HepG2 (cell line): ENCODE measurements around the gene TUBGCP6. TPM values are rescaled to one million over a fixed set of nuclear protein-coding genes. Genes with fewer than 3 reads are reported as not detected.

ENCODE experiments used
- ATAC-seq: fragments of 200-7000 bp; cut with Tn5 transposase; 3 replicates; pipeline ENCODE4 v1.9.1; 2020; ENCODE audit warnings: mild to moderate bottlenecking, moderate library complexity
- BruUV-seq: library from RNA; stranded (reverse); fragments of 400-500 nt; replicated peaks from 2 replicates; lab custom pipeline; 2021; lab: Mats Ljungman, UMichigan
- CTCF ChIA-PET: fragments of 300-600 bp; formaldehyde crosslinking; extraction: SDS; loops from one replicate; lab custom pipeline; 2021; ENCODE audit warnings: low total read pairs, inconsistent platforms, low intra/inter-chr PET ratio; lab: Yijun Ruan, JAX
- POLR2A ChIA-PET: fragments of 350-600 bp; sonication (Branson Sonifier 250); formaldehyde crosslinking; loops from one replicate; lab custom pipeline; 2020; ENCODE audit warnings: antibody characterized with exemption, inconsistent platforms; lab: Yijun Ruan, JAX
- DNase-seq: peaks from one replicate; pipeline ENCODE4 v3.0.0-alpha.2; 2015; ENCODE audit warnings: low spot score
- FAIRE-seq: peaks from 3 replicates; lab custom pipeline; 2011; peaks lifted over from hg19 to GRCh38; lab: Jason Lieb, UNC
- H2AFZ ChIP-seq: one replicate; pipeline ENCODE4 v1.6.1; 2011; ENCODE audit warnings: low read length, inconsistent platforms
- H3K27ac ChIP-seq: fragments of 300-600 bp; 3 replicates; pipeline ENCODE4 v1.8.0; 2011; ENCODE audit warnings: mixed run types, mild to moderate bottlenecking, mixed read lengths, low read length, inconsistent platforms; ENCODE audit not compliant: insufficient read depth; ENCODE audit errors: extremely low read length
- H3K27me3 ChIP-seq, 2 experiments: fragments of 200-600 bp in 1 of 2; 2 replicates in 1 of 2; 3 replicates in 1 of 2; pipeline versions ENCODE4 v1.6.0 to v1.8.0; 2011; ENCODE audit warnings: low read length in 2 of 2, mild to moderate bottlenecking in 2 of 2, moderate library complexity in 2 of 2, inconsistent platforms in 1 of 2; ENCODE audit not compliant: insufficient read depth in 2 of 2, control insufficient read depth in 1 of 2
- H3K36me3 ChIP-seq, 2 experiments: fragments of 200-600 bp in 1 of 2; replicated peaks in 1 of 2; 2 replicates in 1 of 2; 3 replicates in 1 of 2; pipeline versions ENCODE4 v1.5.1 to v1.8.0; 2011; ENCODE audit warnings: low read length in 2 of 2, inconsistent platforms in 1 of 2; ENCODE audit not compliant: insufficient read depth in 2 of 2, control insufficient read depth in 1 of 2
- H3K4me1 ChIP-seq: 2 replicates; pipeline ENCODE4 v1.5.1; 2012; ENCODE audit warnings: low read length, inconsistent platforms; ENCODE audit not compliant: insufficient read depth
- H3K4me2 ChIP-seq: 2 replicates; pipeline ENCODE4 v1.6.0; 2011; ENCODE audit warnings: low read depth, low read length, inconsistent platforms
- H3K4me3 ChIP-seq, 3 experiments: fragments of 200-600 bp in 1 of 3; sonication (generic), shearing (Covaris generic) in 1 of 3; replicated peaks in 1 of 3; 2 replicates each; pipeline ENCODE4 v1.5.1; 2011 to 2016; ENCODE audit warnings: low read length in 3 of 3, inconsistent platforms in 2 of 3, low read depth in 2 of 3, mild to moderate bottlenecking in 2 of 3, control low read depth in 1 of 3, mixed read lengths in 1 of 3; ENCODE audit not compliant: insufficient read depth in 1 of 3
- H3K79me2 ChIP-seq: one replicate; pipeline ENCODE4 v1.6.1; 2011; ENCODE audit warnings: low read length, inconsistent platforms; ENCODE audit not compliant: insufficient read depth
- H3K9ac ChIP-seq: 2 replicates; pipeline ENCODE4 v1.6.0; 2011; ENCODE audit warnings: mild to moderate bottlenecking, low read depth, low read length, inconsistent platforms; ENCODE audit not compliant: insufficient read depth
- H3K9me3 ChIP-seq: 2 replicates; pipeline ENCODE4 v1.5.1; 2012; ENCODE audit warnings: mild to moderate bottlenecking, low read length
- H4K20me1 ChIP-seq: 2 replicates; pipeline ENCODE4 v1.6.0; 2011; ENCODE audit warnings: inconsistent platforms, mild to moderate bottlenecking, low read length, moderate library complexity; ENCODE audit not compliant: insufficient read depth
- AGO2 ChIP-seq: fragments of 200-400 bp; formaldehyde crosslinking; optimal IDR thresholded peaks from 2 replicates; pipeline ENCODE3; 2017; ENCODE audit warnings: mild to moderate bottlenecking, low read depth, low read length, moderate library complexity
- FOXM1 ChIP-seq: sonication (generic); formaldehyde crosslinking; IDR thresholded peaks from 2 replicates; pipeline ENCODE4 v1.5.0; 2020; ENCODE audit warnings: missing genetic modification reagents
- HOXA3 ChIP-seq: sonication (generic); formaldehyde crosslinking; IDR thresholded peaks from 2 replicates; pipeline ENCODE4 v1.5.0; 2020; ENCODE audit warnings: missing genetic modification reagents
- POLR2G ChIP-seq: fragments of 200-400 bp; formaldehyde crosslinking; IDR thresholded peaks from 2 replicates; pipeline ENCODE4 v1.6.1; 2018; ENCODE audit warnings: mild to moderate bottlenecking, low read depth, low read length, moderate library complexity
- RBFOX2 ChIP-seq: fragments of 200-400 bp; formaldehyde crosslinking; IDR thresholded peaks from 2 replicates; pipeline ENCODE4 v1.6.1; 2017; ENCODE audit warnings: low read depth, mild to moderate bottlenecking, low read length
- RBM22 ChIP-seq: fragments of 200-400 bp; formaldehyde crosslinking; optimal IDR thresholded peaks from 2 replicates; pipeline ENCODE3; 2017; ENCODE audit warnings: mild to moderate bottlenecking, low read length, moderate library complexity
- REXO4 ChIP-seq: sonication (generic); formaldehyde crosslinking; IDR thresholded peaks from 2 replicates; pipeline ENCODE4 v1.8.0; 2022; ENCODE audit warnings: missing genetic modification reagents, mild to moderate bottlenecking, borderline replicate concordance
- TBX3 ChIP-seq: fragments of 450-650 bp; IDR thresholded peaks from 2 replicates; pipeline ENCODE4 v1.6.1; 2017; ENCODE audit warnings: antibody characterized with exemption, mild to moderate bottlenecking, inconsistent platforms, borderline replicate concordance
- XRCC5 ChIP-seq: fragments of 200-400 bp; formaldehyde crosslinking; optimal IDR thresholded peaks from 2 replicates; pipeline ENCODE3; 2017; ENCODE audit warnings: mild to moderate bottlenecking, low read length
- ZNF556 ChIP-seq: sonication (generic); formaldehyde crosslinking; IDR thresholded peaks from 2 replicates; pipeline ENCODE4 v1.4.0; 2020; ENCODE audit warnings: mild to moderate bottlenecking, missing genetic modification reagents, borderline replicate concordance
- WGBS: methylation state at CpG from one replicate; pipeline ENCODE4 v1.1.6; 2017; ENCODE audit warnings: low lambda C conversion rate; 5-methylcytosine and 5-hydroxymethylcytosine counted together
- in situ Hi-C: cut with HindIII; loops from 2 replicates; pipeline ENCODE4 v1.10.0; 2017; ENCODE audit warnings: low pct_unique_long_range_greater_than_20kb; ENCODE audit not compliant: extremely low pct_ligation_motif_present
- intact Hi-C: fragments of 100-400 bp; cut with micrococcal nuclease; formaldehyde crosslinking; loops from one replicate; pipeline ENCODE4 v1.10.0; 2022; ENCODE audit not compliant: unreplicated experiment
- polyA plus RNA-seq, 8 experiments: library from polyadenylated mRNA; depleted of rRNA in 3 of 8; stranded (reverse) in 7 of 8; unstranded in 1 of 8; fragments of >200 nt; fragmentation: Illumina TruSeq in 4 of 8; extraction: Trizol in 4 of 8; gene quantifications; 2 replicates each; pipeline versions ENCODE4 v1.2.1 to v1.2.3, GENCODE V29; 2011 to 2016; ENCODE audit warnings: low read depth in 4 of 8, missing spikeins in 1 of 8, mixed read lengths in 1 of 8; ENCODE audit not compliant: insufficient read depth in 1 of 8
- total RNA-seq, 5 experiments: library from RNA; depleted of rRNA; stranded (reverse); fragments of >200 nt; fragmentation: Illumina TruSeq; extraction: Trizol; gene quantifications; 2 replicates each; pipeline ENCODE4 v1.2.3, GENCODE V29; 2016; ENCODE audit warnings: low read depth in 1 of 5

Gene TUBGCP6
- total and polyA plus RNA-seq, 2 of the 13 experiments (the other 11 are each of a cell fraction or from before 2014, with no cell fraction given), result 14.6 to 15.7 TPM

GRCh38 chr22:50197000-50197800, 47.6 kb downstream of the TUBGCP6 start:
- POLR2A ChIA-PET, result interaction anchor here (1.0 kb wide), 1 partner anchor 10 kb away, joined by 3 read pairs; no protein-coding TSS in a partner anchor
- Histone ChIP-seq H3K9me3 (no peaks in the 10 kb centered on the region), H4K20me1 (peaks cover 6% of the 10 kb centered on the region), H3K36me3 (peaks cover 19 to 21% of the 10 kb centered on the region in 2 experiments; a peak in 4 of 5 replicates), H3K4me3 (no peak overlapping the region), H3K9ac (no peak overlapping the region), H3K4me2 (no peak overlapping the region), H3K27me3 (no peaks in the 10 kb centered on the region), H3K79me2 (peaks cover 8% of the 10 kb centered on the region)
- DNase-seq (no peak), ATAC-seq (no peak), FAIRE-seq (no peak)
- intact Hi-C loops, result no loop called here
- 94% methylated on average over 11 of the region's 23 CpGs for WGBS
- BruUV-seq, result no TSS peak
- TF ChIP-seq RBM22 (peak; percentile 27), ZNF556 (CRISPR knock-in tag) (no peak), FOXM1 (no peak)
- TF ChIP-seq, all 625 proteins: peak for 1
- in situ Hi-C loops, result no loop called here
- CTCF ChIA-PET, result no interaction called here
- H3K4me1 ChIP-seq, result peaks cover 14% of the 10 kb centered on the region
- no peak overlapping the region for H2AFZ ChIP-seq
- H3K27ac ChIP-seq, result no peak overlapping the region

GRCh38 chr22:50196256-50196655, 48.6 kb downstream of the TUBGCP6 start:
- no peak for FAIRE-seq
- TF ChIP-seq RBFOX2 (peak; percentile 39; the same call in 1 of the 2 replicates), TBX3 (no peak), HOXA3 (CRISPR knock-in tag) (no peak), POLR2G (peak; percentile 22; the same call in 1 of the 2 replicates), REXO4 (no peak), AGO2 (peak; percentile 80), XRCC5 (no peak)
- Histone ChIP-seq H3K9me3 (no peaks in the 10 kb centered on the region), H3K9ac (no peak overlapping the region), H3K4me1 (peaks cover 9% of the 10 kb centered on the region), H4K20me1 (no peaks in the 10 kb centered on the region), H2AFZ (no peak overlapping the region), H3K4me2 (no peak overlapping the region), H3K27me3 (no peaks in the 10 kb centered on the region), H3K36me3 (peaks cover 19 to 21% of the 10 kb centered on the region in 2 experiments; a peak in 4 of 5 replicates), H3K27ac (no peak overlapping the region), H3K79me2 (peaks cover 2% of the 10 kb centered on the region), H3K4me3 (no peak overlapping the region)
- in situ Hi-C loops, result no loop called here
- WGBS, result 100% methylated on average over 1 of the region's 18 CpGs
- ChIA-PET POLR2A (interaction anchor here (1.0 kb wide), 1 partner anchor 9 kb away, joined by 3 read pairs; no protein-coding TSS in a partner anchor), CTCF (no interaction called here)
- DNase-seq, result no peak
- no peak for ATAC-seq
- intact Hi-C loops, result no loop called here
- BruUV-seq, result no TSS peak
